Esophagus (tissue), 2 donors: ENCODE data around the gene FADS1. TPM values are rescaled to one million over a fixed set of nuclear protein-coding genes. Genes with fewer than 3 reads are reported as not detected.

ENCODE experiments used
- H3K27ac ChIP-seq, 2 donors: one replicate each; pipeline ENCODE4 v1.5.1; 2013; ENCODE audit warnings: low read depth in 2 of 2, mild to moderate bottlenecking in 2 of 2, inconsistent platforms in 1 of 2, low read length in 1 of 2, moderate library complexity in 1 of 2
- H3K27me3 ChIP-seq, 2 donors: one replicate each; pipeline ENCODE4 v1.6.1; 2013; ENCODE audit warnings: low read length in 2 of 2, control low read depth in 1 of 2, mild to moderate bottlenecking in 1 of 2; ENCODE audit not compliant: insufficient read depth in 2 of 2, control insufficient read depth in 1 of 2
- H3K36me3 ChIP-seq, 2 donors: one replicate each; pipeline ENCODE4 v1.6.1; 2013; ENCODE audit warnings: low read length in 1 of 2; ENCODE audit not compliant: control insufficient read depth in 2 of 2, insufficient read depth in 2 of 2
- H3K4me1 ChIP-seq, 2 donors: one replicate each; pipeline ENCODE4 v1.6.1; 2013; ENCODE audit warnings: low read length in 1 of 2; ENCODE audit not compliant: control insufficient read depth in 2 of 2, insufficient read depth in 2 of 2
- H3K4me3 ChIP-seq, 2 donors: one replicate each; pipeline ENCODE4 v1.5.1; 2013; ENCODE audit warnings: low read length in 2 of 2, mild to moderate bottlenecking in 2 of 2, low read depth in 1 of 2, moderate library complexity in 1 of 2
- H3K9me3 ChIP-seq, 2 donors: one replicate each; pipeline ENCODE4 v1.6.1; 2013; ENCODE audit warnings: mild to moderate bottlenecking in 2 of 2, low read depth in 1 of 2, low read length in 1 of 2, moderate library complexity in 1 of 2; ENCODE audit not compliant: control insufficient read depth in 2 of 2, insufficient read depth in 1 of 2
- WGBS, 2 donors: extraction: QIAGEN DNeasy Blood & Tissue Kit; methylation state at CpG; one replicate each; pipeline ENCODE4 v1.1.7; 2013; 5-methylcytosine and 5-hydroxymethylcytosine counted together
- polyA plus RNA-seq, 2 donors: library from polyadenylated mRNA; stranded (reverse); fragments of 200-250 nt; gene quantifications; one replicate each; pipeline ENCODE4 v1.2.3, GENCODE V29; 2013
- donor health status: healthy with polysubstance abuse.
- donor health status: Bipolar disorder and iron deficiency.

Gene FADS1
- polyA plus RNA-seq, 2 donors = 1.1 to 1.6 TPM

GRCh38 chr11:61800331-61801281 is 16.2 kb downstream of the FADS1 start:
- Histone ChIP-seq H3K9me3 (no peaks in the 10 kb centered on the region), H3K36me3 (peaks cover 2 to 13% of the 10 kb centered on the region in 2 donors), H3K4me3 (no peak overlapping the region), H3K4me1 (no peaks in the 10 kb centered on the region), H3K27ac (no peak overlapping the region), H3K27me3 (no peaks in the 10 kb centered on the region)
- 84 to 87% methylated on average over 3 of the region's 3 CpGs for WGBS, 2 donors

- no peaks in the 10 kb centered on the region for H3K27me3 ChIP-seq
- H3K4me1 ChIP-seq = no peaks in the 10 kb centered on the region
- WGBS, 2 donors = 93 to 100% methylated on average over 2 of the region's 2 CpGs
- peaks cover 3 to 13% of the 10 kb centered on the region in 2 donors for H3K36me3 ChIP-seq
- no peaks in the 10 kb centered on the region for H3K9me3 ChIP-seq
- no peak overlapping the region for H3K27ac ChIP-seq
- H3K4me3 ChIP-seq = no peak overlapping the region
These were observed 17.0 kb downstream of the FADS1 start for GRCh38 chr11:61799665-61800284.

GRCh38 chr11:61797263-61797944 is 19.4 kb downstream of the FADS1 start:
- H3K4me3 ChIP-seq = no peak overlapping the region
- H3K27me3 ChIP-seq = no peaks in the 10 kb centered on the region
- H3K4me1 ChIP-seq = no peaks in the 10 kb centered on the region
- no peak overlapping the region for H3K27ac ChIP-seq
- 36 to 41% methylated on average over 3 of the region's 3 CpGs for WGBS, 2 donors
- H3K9me3 ChIP-seq = no peaks in the 10 kb centered on the region
- peaks cover 3 to 8% of the 10 kb centered on the region in 2 donors for H3K36me3 ChIP-seq

GRCh38 chr11:61795876-61796526 is 20.8 kb downstream of the FADS1 start:
- 90 to 91% methylated on average over 18 of the region's 18 CpGs for WGBS, 2 donors
- Histone ChIP-seq H3K27ac (no peak overlapping the region), H3K27me3 (no peaks in the 10 kb centered on the region), H3K4me3 (no peak overlapping the region), H3K36me3 (peaks cover 3 to 8% of the 10 kb centered on the region in 2 donors), H3K4me1 (no peaks in the 10 kb centered on the region), H3K9me3 (no peaks in the 10 kb centered on the region)

- Histone ChIP-seq H3K4me1 (no peaks in the 10 kb centered on the region), H3K36me3 (peaks cover 3 to 8% of the 10 kb centered on the region in 2 donors), H3K9me3 (no peaks in the 10 kb centered on the region), H3K27ac (no peak overlapping the region), H3K27me3 (no peaks in the 10 kb centered on the region), H3K4me3 (no peak overlapping the region)
- WGBS, 2 donors = 81 to 85% methylated on average over 12 of the region's 12 CpGs
These were observed 21.3 kb downstream of the FADS1 start for GRCh38 chr11:61795459-61795858.

- H3K4me1 ChIP-seq = no peaks in the 10 kb centered on the region
- peaks cover 9 to 17% of the 10 kb centered on the region in 2 donors for H3K36me3 ChIP-seq
- WGBS, 2 donors = 90 to 91% methylated on average over 4 of the region's 4 CpGs
- no peak overlapping the region for H3K27ac ChIP-seq
- no peak overlapping the region for H3K4me3 ChIP-seq
- H3K9me3 ChIP-seq = no peaks in the 10 kb centered on the region
- no peaks in the 10 kb centered on the region for H3K27me3 ChIP-seq
These were observed 22.2 kb downstream of the FADS1 start for GRCh38 chr11:61794579-61794978.

GRCh38 chr11:61793829-61794204 is 23.0 kb downstream of the FADS1 start:
- Histone ChIP-seq H3K27me3 (no peaks in the 10 kb centered on the region), H3K4me3 (peak overlapping the region in 1 of 2 donors; percentile 91), H3K27ac (no peak overlapping the region), H3K9me3 (no peaks in the 10 kb centered on the region), H3K36me3 (peaks cover 13 to 22% of the 10 kb centered on the region in 2 donors), H3K4me1 (no peaks in the 10 kb centered on the region)
- WGBS, 2 donors = 49 to 53% methylated on average over 3 of the region's 3 CpGs

- Histone ChIP-seq H3K4me1 (no peaks in the 10 kb centered on the region), H3K27ac (peak overlapping the region; percentile 15 to 93), H3K9me3 (no peaks in the 10 kb centered on the region), H3K27me3 (no peaks in the 10 kb centered on the region), H3K36me3 (peaks cover 13 to 23% of the 10 kb centered on the region in 2 donors), H3K4me3 (peak overlapping the region; percentile 66 to 91)
- WGBS, 2 donors = 2 to 3% methylated on average over 29 of the region's 29 CpGs
These were observed 23.5 kb downstream of the FADS1 start for GRCh38 chr11:61793083-61793828.
